RPMI8226 (cell line): Measurements from ENCODE around the gene ABCB8.

Experiments
- DNase-seq: peaks from one replicate; pipeline ENCODE4 v3.0.0-alpha.2; 2015

Gene ABCB8

DNA sequence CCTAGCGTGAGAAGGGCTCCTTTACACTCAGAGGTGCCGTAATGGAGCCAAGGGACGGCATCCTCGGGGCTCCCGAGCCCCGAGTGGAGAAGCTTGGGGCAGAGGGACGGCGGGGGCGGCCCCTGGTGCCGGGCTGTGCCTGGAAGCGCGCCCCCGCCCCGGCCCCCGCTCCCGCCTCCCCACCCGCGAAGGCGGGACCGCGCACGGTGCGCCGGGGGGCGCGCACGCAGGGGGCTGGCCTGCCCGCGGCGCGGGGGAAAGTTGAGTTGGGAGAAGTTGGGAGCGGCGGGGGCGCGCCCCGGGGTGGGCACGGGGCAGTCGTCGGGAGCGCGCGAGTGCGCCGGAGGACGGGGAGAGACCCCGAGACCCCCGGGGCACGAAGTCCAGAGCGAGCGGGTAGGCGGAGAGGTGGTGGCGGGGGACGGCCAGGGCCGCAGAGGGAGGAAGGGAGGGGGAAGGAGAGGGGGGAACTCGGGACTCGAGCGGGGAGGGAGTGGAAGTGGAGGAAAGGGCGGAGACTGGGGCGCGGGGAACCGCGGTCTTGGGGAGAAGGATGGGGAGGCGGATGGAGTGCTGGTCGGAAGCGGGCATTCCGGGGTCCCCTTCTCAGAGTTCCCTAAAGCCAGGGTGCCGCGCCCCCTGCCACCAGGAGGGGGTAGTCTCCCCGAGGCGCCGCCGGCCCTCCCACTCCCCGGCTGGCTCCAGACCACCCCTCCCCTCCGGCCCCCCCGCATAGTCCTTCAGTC, 31.3 kb downstream of the ABCB8 start, which contains the start of gene SLC4A2:
SLC4A2 (plus strand) TSS at position 223 of the 746 bp plus-strand sequence. CDS start 2,399 bp downstream, outside the sequence.
- peak; percentile 85 for DNase-seq

- no peak for DNase-seq
These were observed 31.8 kb downstream of the ABCB8 start for GRCh38 chr7:151060113-151060415.

GRCh38 chr7:151060416-151061212, 32.4 kb downstream of the ABCB8 start:
- DNase-seq, result peak; percentile 82

GRCh38 chr7:151061213-151062110, 33.2 kb downstream of the ABCB8 start:
- DNase-seq, result no peak

DNA sequence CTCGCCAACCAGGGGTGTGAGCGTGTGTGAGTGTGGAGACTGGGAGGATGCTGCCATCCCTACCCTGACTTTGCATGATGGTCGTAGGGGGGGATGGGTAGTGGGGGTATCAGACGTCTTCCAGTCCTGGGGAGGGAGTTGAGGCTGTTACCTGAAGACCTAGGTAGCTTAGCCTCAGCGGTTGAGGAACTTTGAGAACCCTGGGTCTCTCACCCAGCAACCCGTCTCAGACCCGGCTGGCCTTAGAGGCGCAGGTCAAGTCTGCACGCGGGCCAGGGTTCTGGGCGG, 33.8 kb downstream of the ABCB8 start:
- DNase-seq, result no peak

DNA sequence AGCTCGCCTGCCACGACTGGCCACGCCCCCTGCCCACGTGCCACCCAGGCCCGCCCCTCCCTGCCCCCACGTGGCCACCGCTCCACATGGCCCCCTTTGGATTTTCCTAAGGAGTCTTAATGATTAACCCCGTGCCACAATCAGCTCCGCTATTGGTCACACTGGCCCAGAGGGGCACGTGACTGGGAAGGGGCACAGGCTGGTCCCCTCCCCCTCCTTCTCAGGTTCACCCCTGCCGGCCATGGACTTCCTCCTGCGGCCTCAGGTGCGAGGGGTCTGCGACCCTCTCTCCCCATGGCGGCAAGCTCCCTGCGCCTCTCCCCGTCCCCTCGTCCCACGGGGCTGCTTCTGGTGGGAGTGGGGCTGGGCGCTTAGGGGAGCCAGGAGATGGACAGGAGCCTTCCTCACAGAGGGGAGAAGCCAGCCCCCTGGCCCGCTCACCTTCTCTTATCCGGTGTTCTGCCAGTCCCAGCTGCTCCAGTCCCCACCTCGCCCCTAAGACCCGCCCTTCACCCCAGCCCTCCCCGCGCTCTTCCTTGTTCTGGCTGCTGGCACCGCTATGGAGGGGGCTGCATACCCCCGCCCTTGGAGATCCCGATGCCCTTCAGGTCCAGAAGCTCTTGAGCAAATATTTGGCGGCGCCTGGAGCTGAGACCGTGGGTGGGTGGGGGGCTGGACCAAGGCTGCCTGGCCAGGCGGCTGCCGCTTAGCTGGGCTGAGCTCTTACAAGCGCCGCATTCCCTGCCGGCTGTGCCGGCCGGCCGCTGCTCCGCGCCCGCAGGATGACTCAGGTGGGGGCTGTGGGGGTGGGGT, 34.4 kb downstream of the ABCB8 start:
- DNase-seq, result no peak

DNA sequence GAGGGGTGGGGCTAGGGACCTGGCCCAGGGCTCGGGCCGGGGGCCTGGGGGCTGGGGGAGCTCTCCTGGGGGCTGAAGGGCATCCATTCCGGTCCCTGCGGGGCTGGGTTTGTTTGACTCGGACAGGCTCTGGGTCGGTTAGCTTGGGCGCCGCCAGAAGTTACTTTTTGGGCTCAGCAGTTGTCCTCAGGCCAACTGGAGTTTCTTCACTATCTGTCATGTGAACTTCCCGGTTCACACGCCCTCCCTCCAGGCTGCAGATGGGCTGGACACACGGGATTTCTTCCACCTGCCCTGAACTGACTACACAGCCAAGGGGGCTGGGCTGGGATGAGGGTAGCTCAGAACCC, 34.9 kb downstream of the ABCB8 start:
- no peak for DNase-seq

- no peak for DNase-seq
These were observed 36.2 kb downstream of the ABCB8 start for GRCh38 chr7:151064454-151064853.

- no peak for DNase-seq
These were observed 36.7 kb downstream of the ABCB8 start for GRCh38 chr7:151064993-151065392.

GRCh38 chr7:151065516-151065915, 37.3 kb downstream of the ABCB8 start:
- no peak for DNase-seq

DNA sequence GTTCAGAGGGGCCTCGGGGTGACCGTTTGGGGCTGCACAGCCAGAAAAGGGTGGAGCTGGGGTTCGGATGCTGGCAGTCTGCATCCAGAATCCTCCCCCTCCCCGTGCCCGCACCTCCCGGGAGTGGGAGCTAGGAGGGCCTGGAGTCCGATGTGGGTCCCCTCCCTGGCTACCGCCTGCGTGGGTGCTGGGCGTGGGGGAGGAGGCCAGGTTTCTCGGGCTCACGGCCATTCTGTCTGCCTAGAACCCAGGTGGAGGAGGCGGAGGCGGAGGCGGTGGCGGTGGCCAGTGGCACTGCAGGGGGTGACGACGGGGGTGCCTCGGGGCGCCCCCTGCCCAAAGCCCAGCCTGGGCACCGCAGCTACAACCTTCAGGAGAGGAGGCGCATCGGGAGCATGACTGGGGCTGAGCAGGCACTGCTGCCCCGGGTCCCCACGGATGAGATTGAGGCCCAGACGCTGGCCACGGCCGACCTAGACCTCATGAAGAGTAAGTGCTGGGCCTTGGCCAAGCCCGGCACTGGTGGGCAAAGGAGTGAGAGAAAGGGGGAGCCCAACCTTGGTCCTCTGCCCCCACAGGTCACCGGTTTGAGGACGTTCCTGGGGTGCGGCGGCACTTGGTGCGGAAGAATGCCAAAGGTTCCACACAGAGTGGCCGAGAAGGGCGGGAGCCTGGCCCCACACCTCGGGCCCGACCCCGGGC, 38.2 kb downstream of the ABCB8 start:
- DNase-seq, result no peak

DNA sequence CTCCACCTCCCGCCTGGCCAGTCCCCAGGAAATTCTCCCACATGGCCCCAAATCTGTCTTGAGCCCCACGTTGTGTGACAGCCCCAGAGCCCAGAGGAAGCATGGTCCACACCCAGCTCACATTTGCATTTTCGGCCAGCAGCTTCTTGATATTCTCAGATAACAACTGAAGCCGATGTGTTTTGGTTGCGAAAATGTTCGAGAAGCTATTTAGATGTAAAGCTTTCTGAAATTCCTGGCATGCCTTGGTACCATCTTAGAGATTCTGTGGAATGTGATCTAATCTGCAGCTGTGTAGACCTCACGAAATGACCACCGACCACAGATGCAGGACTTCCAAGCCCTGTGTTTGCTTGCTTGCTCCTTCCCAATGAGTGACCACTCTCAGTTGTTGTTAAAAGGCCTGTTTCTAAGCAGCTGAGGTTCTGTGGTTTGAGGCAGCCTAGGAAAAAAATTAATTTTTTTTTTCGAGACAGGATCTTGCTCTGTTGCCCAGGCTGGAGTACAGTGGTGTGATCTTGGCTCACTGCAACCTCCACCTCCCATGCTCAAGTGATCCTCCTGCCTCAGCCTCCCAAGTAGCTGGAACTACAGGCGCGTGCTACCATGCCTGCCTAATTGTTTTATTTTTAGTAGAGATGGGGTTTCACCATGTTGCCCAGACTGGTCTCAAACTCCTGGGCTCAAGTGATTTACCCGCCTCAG, 40.0 kb downstream of the ABCB8 start:
- no peak for DNase-seq

- no peak for DNase-seq
These were observed 41.8 kb downstream of the ABCB8 start for GRCh38 chr7:151069841-151070573.

GRCh38 chr7:151070574-151070960, 42.3 kb downstream of the ABCB8 start:
- no peak for DNase-seq

GRCh38 chr7:151071032-151071866, 43.0 kb downstream of the ABCB8 start:
- DNase-seq, result no peak

- DNase-seq, result no peak
These were observed 45.7 kb downstream of the ABCB8 start for GRCh38 chr7:151073990-151074389.

DNA sequence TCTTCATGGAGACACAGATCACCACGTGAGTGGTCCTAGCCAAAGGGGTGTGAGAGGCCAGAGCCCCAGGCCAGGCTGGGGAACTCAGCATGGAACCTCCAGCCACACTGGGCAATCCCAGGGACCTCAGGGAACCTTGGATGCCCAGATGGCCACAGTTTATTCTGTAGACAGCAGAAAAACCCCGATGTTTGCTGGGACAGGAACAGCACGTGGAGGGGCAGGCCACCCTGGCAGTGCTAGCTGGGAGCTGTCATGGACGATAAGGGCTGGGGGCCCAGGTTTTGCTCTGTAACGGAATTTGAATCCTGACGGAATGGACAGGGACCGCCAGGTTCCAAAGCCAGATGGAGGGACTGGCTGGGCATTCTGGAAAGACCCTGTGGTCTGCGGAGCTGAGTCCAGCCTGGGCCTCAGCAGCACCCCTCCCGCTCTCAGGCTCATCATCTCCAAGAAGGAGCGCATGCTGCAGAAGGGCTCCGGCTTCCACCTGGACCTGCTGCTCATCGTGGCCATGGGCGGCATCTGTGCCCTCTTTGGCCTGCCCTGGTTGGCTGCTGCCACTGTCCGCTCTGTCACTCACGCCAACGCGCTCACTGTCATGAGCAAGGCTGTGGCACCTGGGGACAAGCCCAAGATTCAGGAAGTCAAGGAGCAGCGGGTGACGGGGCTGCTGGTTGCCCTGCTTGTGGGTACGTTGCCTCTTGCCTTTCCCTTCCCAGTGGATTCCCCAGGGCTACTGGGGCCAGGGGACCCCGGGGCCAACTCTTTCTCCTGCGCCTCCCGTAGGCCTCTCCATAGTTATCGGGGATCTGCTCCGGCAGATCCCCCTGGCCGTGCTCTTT, 46.8 kb downstream of the ABCB8 start:
- DNase-seq, result no peak

DNA sequence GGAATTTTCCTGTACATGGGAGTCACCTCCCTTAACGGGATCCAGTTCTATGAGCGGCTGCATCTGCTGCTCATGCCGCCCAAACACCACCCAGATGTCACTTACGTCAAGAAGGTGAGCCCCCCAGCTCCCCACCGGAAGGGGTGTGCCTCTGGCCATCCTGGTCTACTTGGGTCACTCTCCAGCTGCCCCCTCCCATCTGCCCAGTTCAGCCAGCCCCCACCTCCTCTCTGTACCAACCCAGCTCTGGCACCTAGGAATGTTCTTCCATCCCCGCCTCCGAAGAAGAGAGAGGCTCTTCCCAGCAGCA, 47.4 kb downstream of the ABCB8 start:
- no peak for DNase-seq

- DNase-seq, result no peak
These were observed 47.8 kb downstream of the ABCB8 start for GRCh38 chr7:151075978-151076426.
